Activated CD8-positive, alpha-beta memory T cell treated with anti-CD3 and anti-CD28 coated beads, Interleukin-2, amount 50 U/mL, for 1 hour (primary cell): Measurements from ENCODE around the gene PCIF1.
"Not testable (repeated sequence)": the region's sequence is repeated elsewhere in the genome, so short reads cannot be mapped to it uniquely, and the experiment has no call there.

ENCODE experiments used
- DNase-seq: peaks from one replicate; pipeline ENCODE4 v3.0.0-alpha.2; 2020; ENCODE audit errors: extremely low read depth

PCIF1 gene

DNA sequence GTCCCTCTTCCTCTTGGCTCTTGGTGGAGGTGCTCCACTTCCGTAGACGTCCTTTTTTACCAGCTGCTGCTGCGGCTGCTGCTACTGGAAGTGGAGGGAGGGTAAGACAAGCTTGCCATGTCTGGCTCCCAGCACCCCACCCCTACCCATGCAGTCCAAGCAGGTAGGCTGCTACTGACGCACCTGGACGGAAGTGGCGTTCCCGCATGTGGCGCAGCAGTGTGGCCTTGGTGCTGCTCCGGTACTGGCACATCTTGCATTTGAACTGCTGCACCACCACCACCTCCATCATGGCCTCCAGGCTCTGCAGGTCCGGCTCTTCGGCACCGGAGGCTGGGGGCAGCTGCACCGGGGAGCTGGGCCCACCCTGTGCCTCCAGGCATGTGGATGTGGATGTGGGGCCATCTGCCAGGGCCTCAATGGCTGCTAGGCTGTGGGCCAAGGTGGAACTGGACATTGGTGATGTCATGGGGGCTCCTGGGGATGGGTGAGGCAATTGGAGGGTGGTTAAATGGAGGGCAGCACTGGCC, 33.1 kb downstream of the PCIF1 start:
- DNase-seq: no peak

DNA sequence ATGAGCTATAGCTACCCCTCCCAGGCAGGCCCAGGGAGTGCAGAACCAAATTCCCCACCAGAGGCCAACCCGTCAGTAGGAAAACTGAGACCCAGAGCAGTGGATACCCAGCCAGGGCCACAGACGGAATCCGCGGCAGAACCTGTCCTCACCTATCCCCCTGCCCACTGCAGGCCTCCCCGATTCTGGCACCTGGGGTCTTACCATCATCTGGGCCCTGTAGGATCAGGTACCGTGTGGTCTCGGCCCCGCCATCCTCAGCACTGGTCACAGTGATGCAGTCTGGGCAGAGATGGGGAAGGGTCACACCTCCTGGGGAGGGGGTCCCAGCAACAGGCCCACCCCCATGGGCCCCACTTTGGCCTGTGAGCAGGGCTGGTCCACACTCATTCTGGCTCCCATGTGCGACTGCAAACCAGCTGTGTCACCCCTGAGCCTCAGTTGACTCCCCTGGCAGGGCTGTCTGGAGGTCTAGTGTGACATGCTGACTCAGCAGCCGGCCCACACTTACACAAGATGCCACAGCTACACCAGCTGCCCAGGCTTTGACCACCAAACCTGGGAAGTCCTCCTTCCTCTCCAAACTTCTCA, 33.7 kb downstream of the PCIF1 start:
- DNase-seq: no peak

DNA sequence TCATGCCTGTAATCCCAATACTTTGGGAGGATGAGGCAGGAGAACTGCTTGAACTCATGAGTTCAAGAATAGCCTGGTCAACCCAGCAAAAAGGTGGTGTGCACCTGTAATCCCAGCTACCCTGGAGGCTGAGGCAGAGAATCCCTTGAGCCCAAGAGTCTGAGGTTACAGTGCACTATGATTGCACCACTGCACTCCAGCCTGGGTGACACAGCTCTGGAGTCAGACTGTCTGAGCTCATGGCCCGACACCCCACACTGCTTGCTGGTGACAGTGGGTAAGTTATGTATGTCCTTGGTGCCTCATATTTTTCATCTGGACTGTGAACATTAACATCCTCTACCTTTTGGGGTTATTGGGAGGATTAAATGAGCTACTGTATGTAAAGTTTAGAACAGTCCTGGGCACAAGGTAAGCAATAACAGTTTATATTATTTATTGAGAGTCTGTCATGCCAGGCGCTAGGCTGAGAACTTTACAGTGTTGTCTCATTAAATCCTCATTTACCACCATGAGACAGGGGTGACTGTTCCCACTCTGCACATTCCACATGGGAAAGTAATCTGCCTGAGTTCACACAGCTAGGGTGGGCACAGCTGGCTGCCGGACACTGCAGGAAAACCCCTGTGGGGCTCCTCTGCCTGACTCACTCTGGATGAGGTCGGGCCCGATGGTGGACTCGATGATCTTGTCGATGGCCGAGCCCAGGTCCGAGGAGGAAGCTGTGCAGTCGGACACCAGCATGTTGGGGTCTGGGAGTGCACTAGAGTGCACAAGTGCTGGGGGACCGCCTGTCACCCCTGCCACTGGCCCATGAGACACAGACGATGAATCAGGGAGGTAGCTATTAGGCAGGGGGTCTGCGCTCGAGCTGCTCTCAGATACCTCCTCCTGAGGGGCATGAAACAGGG, 34.6 kb downstream of the PCIF1 start:
- no peak for DNase-seq

DNA sequence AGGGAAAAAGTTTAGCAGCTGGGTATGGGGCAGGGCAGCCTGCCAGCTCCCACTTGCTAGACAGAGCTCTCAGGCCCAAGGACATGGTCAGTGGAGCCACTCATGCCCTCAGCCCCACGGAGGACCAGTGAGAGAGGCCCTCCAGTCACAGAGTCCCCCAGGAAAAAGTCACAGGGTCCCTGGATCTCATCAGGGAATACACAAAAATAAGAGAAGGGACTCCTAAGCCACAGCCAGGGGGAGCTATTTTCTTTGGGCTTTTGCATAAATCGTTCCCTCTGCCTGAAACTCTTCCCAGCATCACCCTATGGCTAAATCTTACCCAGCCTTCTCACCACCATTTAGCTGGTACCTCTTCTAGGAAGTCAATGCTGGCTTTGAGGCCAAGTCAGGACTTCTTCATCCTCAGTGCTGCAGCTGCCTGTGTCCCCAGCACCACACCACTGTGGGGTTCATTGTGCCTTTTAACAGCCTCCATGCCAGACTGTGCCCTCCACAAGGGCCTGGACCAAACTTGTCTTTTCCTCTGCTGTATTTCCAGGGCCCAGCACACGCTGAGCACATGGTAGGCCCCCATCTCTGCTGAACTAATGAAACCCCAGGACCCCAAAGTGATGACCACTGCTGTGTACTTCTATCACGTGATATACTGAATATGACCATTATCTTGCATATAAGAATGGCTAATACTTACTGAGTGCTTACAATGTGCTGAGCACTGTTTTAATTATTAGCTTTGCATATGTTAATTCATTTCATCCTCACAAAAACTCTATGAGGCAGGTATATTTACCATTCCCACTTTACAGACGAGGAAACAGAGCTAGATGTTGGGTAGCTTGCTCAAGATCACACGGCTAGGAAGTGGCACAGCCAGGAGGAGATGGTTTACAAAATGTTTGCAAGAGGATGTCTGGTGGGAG, 35.5 kb downstream of the PCIF1 start:
- DNase-seq: no peak

DNA sequence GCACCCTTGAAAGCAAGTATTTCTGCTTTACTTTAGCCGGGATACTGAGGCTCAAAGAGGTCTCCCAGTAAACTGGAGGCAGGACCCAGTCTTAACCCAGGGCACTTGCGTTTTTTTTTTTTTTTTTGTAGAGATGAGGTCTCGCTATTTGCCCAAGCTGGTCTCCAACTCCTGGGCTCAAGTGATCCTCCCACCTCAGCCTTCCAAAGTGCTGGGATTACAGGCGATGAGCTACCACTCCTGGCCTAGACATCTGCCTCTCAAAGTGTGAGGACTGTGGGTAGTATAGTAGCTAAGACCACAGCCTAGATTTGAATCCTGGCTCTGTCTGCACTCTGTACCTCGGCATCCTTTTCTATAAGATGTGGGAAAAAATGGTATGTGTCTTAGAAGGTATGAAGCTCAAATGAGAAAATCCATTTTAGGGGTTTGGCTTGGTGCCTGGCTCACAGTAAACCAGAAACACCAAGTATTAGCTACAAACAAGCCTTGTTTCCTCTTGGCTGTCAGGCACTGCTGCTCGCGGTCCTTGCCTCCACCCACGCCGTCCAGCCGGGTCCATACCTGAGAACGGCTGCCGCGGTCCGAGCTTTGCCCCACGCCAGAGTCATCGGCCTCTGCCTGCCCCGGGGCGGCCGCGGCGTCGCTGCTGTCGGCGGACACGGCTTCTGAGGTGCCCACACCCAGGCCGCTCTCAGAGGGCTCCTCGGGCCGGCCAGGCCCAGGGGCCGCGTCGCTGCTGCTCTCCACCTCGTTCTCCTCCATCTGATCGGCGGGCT, 36.4 kb downstream of the PCIF1 start:
- no peak for DNase-seq

DNA sequence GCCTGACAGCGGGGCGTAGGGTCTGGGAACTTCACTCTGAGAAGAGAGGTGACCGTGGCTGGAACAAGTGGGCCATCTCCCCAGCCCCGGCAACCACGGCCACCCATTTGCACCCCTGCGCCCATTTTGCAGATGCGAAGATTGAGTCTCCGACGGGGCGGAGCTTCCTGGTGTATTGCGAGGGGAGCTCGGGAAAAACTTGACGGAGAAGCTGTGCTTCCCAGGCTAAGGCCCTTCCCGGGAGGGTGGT, 36.9 kb downstream of the PCIF1 start:
- DNase-seq: peak; percentile 21

DNA sequence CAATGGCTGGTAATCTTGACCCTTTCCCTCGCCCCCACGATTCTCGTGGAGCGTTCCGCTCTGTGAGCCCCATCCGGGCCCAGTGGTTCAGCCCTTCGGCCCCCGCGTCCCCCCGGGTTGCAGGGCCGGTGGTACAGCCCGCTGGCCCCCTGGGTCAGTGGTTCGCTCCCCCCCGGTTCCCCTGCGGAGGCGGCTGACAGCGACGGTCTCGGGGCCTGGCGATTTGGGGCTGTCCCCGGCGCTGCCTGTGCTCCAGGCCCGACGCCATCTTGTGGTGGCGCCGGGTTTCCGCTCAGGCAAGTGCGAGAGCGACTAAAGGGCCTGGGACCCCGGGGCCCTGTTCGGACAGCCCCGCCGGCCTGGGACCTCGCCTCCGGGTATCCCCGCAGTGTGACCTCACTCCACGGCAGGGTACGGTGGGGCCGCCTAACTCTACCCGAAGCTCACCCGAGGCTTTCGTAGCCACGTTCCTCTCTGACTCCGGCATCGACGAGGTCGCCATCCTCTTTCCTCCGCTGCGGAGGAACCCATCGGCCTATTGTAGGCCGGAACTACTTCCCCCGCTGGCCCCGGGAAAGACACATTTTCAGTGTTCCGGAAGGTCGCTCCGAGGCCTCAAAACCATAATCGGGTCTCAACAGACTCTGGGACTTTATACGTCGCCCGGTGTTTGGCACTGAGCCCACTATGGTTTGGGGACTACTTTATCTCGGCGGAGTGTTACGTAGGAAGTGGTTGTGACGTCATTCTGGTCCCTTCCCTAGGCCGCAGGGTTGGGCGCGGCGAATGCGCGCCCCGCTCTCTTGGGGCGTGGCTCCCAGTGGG, 37.4 kb downstream of the PCIF1 start, which contains the start of gene ZNF335:
TSS of gene ZNF335 (minus strand) at position 529 of the 825 bp plus-strand sequence. CDS start 793 bp downstream, outside the sequence.
- DNase-seq: peak; percentile 86

DNA sequence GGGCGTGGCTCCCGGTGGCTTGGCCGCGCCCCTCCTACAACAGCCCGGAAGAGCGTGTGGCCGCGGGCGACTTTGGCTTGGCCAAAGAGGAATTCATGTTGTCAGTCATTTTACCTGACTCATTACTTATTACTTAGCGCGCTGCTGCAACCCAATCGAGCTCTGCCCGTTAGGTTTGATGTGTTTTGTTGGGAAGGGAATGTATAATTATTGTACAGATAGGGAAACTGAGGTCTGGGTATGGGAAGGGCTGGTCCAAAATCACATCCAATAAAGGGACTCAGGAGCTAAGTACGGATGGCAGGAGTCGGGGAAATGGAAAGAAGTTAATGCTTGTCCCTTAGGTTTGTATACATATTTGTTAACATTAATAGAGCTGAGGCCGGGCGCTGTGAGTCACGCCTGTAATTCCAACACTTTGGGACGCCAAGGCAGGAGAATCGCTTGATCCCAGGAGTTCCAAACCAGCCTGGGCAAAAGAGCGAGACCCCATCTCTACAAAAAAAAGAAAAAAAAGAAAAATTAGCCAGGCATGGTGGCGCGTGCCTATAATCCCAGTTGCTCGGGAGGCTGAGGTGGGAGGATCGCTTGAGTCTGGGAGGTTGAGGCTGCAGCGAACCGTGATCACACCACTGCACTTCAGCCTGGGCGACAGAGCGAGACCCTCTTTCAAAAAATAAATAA, 38.2 kb downstream of the PCIF1 start:
- no peak for DNase-seq

DNA sequence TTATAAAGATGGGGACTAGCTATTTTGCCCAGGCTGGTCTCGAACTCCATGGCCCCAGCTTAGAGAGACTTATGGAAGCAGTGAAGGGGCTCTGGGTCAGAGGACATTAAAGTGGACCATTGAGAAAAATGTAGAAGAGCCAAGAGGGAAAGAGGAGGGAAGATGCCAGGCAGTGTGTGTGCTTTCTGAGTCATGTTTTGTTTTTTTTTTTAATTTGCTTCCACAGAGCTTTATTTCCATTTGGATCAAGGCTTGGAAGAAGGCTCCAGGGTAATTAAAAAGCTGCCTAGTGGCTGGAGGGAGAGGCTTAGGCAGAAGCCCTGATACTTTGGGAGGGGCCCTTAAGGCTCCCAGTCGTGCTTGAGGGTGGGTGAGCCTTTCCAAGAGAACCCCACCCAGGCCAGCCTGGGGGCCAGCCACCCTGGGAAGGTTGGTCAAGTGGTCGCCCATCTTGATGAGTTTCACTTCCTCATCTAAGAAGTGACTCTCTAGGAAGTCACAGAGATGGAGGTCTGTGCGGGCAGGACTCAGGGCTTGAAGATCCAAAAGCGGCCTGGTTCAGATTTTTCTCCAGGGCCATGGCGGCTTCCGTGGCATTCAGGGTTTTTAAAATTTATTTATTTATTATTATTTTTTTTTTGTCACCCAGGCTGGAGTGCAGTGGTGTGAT, 40.5 kb downstream of the PCIF1 start:
- DNase-seq: no peak

DNA sequence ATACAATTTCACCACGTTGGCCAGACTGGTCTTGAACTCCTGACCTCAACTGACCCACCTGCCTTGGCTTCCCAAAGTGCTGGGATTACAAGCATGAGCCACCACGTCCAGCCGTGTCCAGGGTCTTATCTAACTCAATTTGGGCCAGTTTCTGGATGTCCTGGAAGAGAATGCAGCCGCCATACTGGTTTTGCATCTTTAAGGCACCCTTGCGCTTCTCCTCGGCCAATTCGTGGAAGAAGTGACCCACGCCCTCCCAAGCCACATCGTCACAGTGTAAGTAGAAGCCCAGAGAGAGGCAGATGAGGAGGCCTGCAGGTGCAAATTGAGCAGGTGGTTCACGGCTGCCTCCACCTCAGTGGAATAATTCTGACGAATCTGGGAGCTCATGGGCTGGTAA, 41.2 kb downstream of the PCIF1 start:
- no peak for DNase-seq

DNA sequence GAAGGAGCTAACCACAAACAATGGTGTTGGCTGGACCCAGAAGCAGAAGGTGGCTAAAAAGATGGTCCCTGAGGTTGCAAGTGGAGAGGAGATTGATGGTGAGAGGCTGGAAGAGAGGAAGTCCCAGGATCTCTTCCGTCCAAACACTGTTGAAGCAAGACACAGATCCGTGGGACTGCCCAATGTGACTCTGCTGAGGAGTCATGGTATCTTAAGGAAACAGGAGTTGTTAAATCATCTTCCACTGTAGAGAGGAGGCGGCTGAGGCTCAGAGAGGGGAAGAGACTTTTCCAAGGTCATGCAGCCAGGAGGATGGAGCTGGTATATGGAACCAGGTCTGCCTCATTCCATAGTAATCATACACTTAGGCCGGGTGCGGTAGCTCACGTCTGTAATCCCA, 41.6 kb downstream of the PCIF1 start:
- no peak for DNase-seq

DNA sequence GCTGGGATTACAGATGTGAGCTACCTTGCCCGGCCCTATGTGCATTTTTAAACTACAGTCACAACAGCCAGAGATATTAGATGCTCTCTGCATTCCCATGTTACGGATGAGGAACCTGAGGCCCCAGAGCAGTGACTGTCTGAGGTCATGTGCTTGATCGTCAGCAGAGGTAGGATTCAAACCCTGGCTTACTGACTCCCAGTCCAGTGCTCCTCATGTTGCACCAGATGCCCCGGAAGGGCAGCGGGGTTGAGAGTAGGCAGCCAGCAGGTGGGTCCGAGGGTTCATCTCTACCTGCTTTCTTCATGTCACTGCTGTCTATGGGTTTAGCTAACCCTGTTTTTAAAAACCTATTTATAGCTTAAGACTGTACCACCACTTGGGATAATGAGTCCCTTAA, 46.8 kb downstream of the PCIF1 start:
- DNase-seq: no peak

DNA sequence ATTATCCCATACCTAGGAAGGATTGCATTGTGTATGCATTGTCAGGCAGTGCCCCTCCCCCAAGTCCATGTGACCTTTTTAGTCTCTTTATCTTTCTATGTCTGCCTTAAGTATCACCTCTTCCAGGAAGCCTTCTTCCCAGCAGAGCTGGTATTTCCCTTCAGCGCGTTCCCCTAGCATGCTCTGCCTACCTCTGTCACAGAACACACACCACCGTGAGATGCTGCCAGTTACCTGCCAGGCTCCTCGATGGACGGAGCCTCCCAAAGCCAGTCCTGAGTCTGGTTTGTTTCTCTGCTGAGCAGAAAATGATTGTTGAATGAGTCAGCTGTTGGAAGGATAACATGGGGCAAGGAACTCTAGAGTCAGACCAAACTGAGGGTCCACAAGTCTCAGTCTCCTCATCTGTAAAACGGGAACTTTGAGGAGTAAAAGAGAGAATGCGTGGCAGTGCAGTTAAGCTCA, 48.8 kb downstream of the PCIF1 start:
- no peak for DNase-seq

DNA sequence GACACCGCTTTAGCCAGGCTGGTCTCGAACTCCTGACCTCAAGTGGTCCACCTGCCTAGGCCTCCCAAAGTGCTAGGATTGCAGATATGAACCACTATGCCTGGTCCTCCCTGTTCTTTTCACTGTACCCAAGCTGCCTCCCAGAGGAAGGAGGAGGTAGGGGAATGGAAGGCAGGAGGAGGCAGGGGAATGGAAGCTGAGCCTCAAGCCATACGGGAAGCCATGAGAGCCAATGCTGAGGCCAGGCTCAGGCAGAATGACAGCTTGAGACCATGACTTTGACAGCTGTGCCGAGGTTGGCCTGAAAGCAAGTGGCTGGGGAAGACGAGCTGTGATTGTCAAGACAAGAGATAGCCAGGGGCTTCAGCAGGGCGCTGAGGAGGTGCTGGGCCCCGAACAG, 51.1 kb downstream of the PCIF1 start:
- DNase-seq: no peak

DNA sequence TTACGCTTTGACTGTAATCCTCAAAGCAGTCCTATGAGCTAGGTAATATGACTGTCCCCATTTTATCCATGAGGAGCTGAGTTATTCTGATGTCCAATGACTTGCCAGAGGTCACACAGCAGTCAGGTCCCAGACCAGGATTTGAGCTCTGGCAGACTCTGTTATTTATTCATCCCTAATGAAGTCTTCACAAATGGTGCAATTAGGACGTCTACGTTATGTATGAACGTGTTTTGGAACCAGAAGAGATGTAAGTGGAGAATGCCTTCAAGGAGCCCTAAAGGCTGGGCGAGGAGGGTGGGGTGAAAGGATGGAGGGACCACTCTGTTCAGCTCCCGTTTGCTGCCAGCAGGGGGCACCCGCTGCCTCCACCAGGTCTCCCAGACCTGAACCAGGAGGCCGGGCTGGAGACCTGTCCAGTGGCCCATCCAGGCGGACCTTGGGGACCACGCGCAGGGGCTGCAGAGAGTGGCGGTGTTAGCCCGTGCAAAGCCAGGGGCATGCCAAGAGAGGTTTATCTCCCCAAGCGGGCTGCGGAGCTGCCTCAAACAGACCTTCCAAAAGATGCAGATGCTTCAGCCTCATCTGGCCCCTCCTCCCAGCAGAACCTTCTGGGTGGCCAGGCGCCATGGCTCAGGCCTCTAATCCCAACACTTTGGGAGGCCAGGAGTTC, 52.8 kb downstream of the PCIF1 start:
- no peak for DNase-seq

DNA sequence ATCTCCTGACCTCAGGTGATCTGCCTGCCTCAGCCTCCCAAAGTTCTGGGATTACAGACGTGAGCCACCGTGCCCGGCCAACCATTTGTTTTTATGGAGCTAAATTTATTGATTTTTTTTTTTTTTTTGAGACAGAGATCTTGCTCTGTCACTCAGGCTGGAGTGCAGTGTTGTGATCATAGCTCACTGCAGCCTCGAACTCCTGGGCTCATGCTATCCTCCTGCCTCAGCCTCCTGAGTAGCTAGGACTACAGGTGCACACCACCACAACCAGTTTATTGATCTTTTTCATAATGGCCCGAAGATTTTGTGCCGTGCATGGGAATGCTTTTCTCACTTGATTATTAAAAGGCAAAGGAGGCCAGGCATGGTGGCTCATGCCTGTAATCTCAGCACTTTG, 54.3 kb downstream of the PCIF1 start:
- DNase-seq: not testable (repeated sequence)

DNA sequence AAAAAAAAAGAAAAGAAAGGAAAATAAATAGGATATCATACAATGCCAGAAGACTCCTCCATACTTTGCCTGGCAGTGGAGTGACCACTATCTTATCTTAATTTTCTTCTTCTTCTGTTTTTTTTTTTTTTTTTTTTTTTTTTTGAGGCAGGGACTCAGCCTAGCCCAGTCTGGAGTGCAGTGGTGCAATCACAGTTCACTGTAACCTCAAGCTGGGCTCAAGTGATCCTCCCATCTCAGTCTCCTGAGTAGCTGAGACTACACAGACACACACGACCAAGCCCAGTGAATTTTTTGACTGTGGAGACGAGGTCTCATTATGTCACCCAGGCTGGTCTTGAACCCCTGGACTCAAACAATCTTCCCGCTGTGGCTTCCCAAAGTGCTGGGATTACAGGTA, 57.1 kb downstream of the PCIF1 start:
- DNase-seq: no peak

DNA sequence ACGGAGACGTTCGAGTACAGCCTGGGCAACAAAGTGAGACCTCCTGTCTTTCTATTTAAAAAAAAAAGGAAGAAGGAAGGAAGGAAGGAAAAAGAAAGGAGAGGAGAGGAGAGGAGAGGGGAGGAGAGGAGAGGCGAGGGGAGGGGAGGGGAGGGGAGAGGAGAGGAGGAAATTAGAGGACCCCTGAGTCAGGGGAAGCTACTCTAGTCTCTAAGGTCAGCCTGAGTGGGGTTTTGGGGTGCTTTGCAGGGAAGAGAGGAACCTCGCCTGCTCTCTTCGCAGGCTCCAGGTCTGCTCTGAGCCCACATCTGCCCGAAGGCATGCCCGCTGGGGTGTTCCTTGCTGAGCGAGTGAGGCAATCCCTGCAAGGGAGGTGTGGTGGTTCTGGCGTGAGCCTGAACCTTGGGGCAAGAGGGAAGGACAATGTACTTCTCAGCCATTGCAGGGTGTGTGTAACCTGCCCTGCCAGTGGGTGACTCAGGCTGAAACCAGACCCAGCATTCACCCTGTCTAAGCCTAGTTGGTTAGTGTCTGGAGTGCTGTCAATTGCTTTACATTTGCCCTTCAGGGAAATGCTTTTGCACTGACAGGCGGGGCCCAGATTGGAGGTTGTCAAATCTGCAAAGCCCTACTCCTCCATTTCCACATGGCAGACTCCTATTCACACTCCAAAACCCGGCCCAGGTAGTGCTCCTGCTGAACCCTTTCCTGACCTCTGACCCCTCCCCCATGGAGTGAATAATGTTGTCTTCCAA, 58.9 kb downstream of the PCIF1 start:
- no peak for DNase-seq
